Measurements from ENCODE around the gene IGSF9B. TPM values are rescaled to one million over a fixed set of nuclear protein-coding genes. Genes with fewer than 3 reads are reported as not detected.

The IGSF9B gene
- total and polyA plus RNA-seq, 2 experiments from 2014 or later = 0.04 TPM; not detected in 1

GRCh38 chr11:133984828-133985227 lies 28.1 kb upstream of the IGSF9B start:
- 47 to 48% methylated on average over 9 of the region's 9 CpGs for WGBS, 2 experiments (ENCODE audit: low coverage in 1 of 2, low lambda C conversion rate in 2 of 2, missing lambda C conversion rate in 2 of 2)
- no peak overlapping the region for H2AFZ ChIP-seq
- no peaks in the 10 kb centered on the region for H3K4me1 ChIP-seq (ENCODE audit: insufficient read depth)
- no peaks in the 10 kb centered on the region for H3K27me3 ChIP-seq (replicated peaks; ENCODE audit: insufficient read depth)
- no peak for DNase-seq
- no peak overlapping the region for H3K9ac ChIP-seq
- no peaks in the 10 kb centered on the region for H4K20me1 ChIP-seq (ENCODE audit: insufficient read depth)
- no peaks in the 10 kb centered on the region for H3F3A ChIP-seq (ENCODE audit: insufficient read depth)
- no peaks in the 10 kb centered on the region for H3K9me3 ChIP-seq (ENCODE audit: low read depth)
- no peak overlapping the region for H3K4me2 ChIP-seq (ENCODE audit: unreplicated experiment)
- H3K4me3 ChIP-seq = no peak overlapping the region
- H3K79me2 ChIP-seq (ENCODE audit: insufficient read depth) = no peaks in the 10 kb centered on the region
- H3K9me2 ChIP-seq (ENCODE audit: insufficient read depth) = no peaks in the 10 kb centered on the region
- no peaks in the 10 kb centered on the region for H3K36me3 ChIP-seq (ENCODE audit: low read depth)
- TF ChIP-seq EZH2phosphoT487 (IDR thresholded peaks at IDR 0.05; ENCODE audit: insufficient read depth, low read depth) (no peak), EZH2 (IDR thresholded peaks at IDR 0.05; ENCODE audit: insufficient read depth, poor library complexity, severe bottlenecking) (no peak)
- in situ Hi-C loops (cut with MboI) = no loop called here
- no peak overlapping the region for H3K27ac ChIP-seq

GRCh38 chr11:133983660-133984316 lies 27.0 kb upstream of the IGSF9B start:
- Histone ChIP-seq H3K9me2 (ENCODE audit: insufficient read depth) (no peaks in the 10 kb centered on the region), H3K4me2 (ENCODE audit: unreplicated experiment) (no peak overlapping the region), H2AFZ (no peak overlapping the region), H3K9me3 (ENCODE audit: low read depth) (no peaks in the 10 kb centered on the region), H3F3A (ENCODE audit: insufficient read depth) (no peaks in the 10 kb centered on the region), H3K4me1 (ENCODE audit: insufficient read depth) (no peaks in the 10 kb centered on the region), H4K20me1 (ENCODE audit: insufficient read depth) (no peaks in the 10 kb centered on the region), H3K4me3 (no peak overlapping the region), H3K27ac (no peak overlapping the region), H3K36me3 (ENCODE audit: low read depth) (no peaks in the 10 kb centered on the region), H3K79me2 (ENCODE audit: insufficient read depth) (no peaks in the 10 kb centered on the region), H3K27me3 (replicated peaks; ENCODE audit: insufficient read depth) (no peaks in the 10 kb centered on the region), H3K9ac (no peak overlapping the region)
- in situ Hi-C loops (cut with MboI) = no loop called here
- TF ChIP-seq EZH2 (IDR thresholded peaks at IDR 0.05; ENCODE audit: insufficient read depth, poor library complexity, severe bottlenecking) (no peak), EZH2phosphoT487 (IDR thresholded peaks at IDR 0.05; ENCODE audit: insufficient read depth, low read depth) (no peak)
- no peak for DNase-seq
- WGBS, 2 experiments (ENCODE audit: low coverage in 1 of 2, low lambda C conversion rate in 2 of 2, missing lambda C conversion rate in 2 of 2) = 52 to 64% methylated on average over 25 to 28 of the region's 28 CpGs

GRCh38 chr11:133982876-133983275 lies 26.1 kb upstream of the IGSF9B start:
- in situ Hi-C loops (cut with MboI) = no loop called here
- H3K4me2 ChIP-seq (ENCODE audit: unreplicated experiment) = no peak overlapping the region
- H2AFZ ChIP-seq = no peak overlapping the region
- no peak for TF ChIP-seq EZH2phosphoT487 (IDR thresholded peaks at IDR 0.05; ENCODE audit: insufficient read depth, low read depth)
- no peak for TF ChIP-seq EZH2 (IDR thresholded peaks at IDR 0.05; ENCODE audit: insufficient read depth, poor library complexity, severe bottlenecking)
- no peak overlapping the region for H3K9ac ChIP-seq
- no peaks in the 10 kb centered on the region for H3K9me2 ChIP-seq (ENCODE audit: insufficient read depth)
- WGBS, 2 experiments (ENCODE audit: low coverage in 1 of 2, low lambda C conversion rate in 2 of 2, missing lambda C conversion rate in 2 of 2) = 75 to 83% methylated on average over 12 of the region's 12 CpGs
- H3F3A ChIP-seq (ENCODE audit: insufficient read depth) = no peaks in the 10 kb centered on the region
- DNase-seq = no peak
- H3K9me3 ChIP-seq (ENCODE audit: low read depth) = no peaks in the 10 kb centered on the region
- no peaks in the 10 kb centered on the region for H3K4me1 ChIP-seq (ENCODE audit: insufficient read depth)
- no peaks in the 10 kb centered on the region for H3K79me2 ChIP-seq (ENCODE audit: insufficient read depth)
- no peaks in the 10 kb centered on the region for H3K27me3 ChIP-seq (replicated peaks; ENCODE audit: insufficient read depth)
- no peaks in the 10 kb centered on the region for H4K20me1 ChIP-seq (ENCODE audit: insufficient read depth)
- no peak overlapping the region for H3K27ac ChIP-seq
- no peaks in the 10 kb centered on the region for H3K36me3 ChIP-seq (ENCODE audit: low read depth)
- no peak overlapping the region for H3K4me3 ChIP-seq

- Histone ChIP-seq H3K4me3 (no peak overlapping the region), H3K9ac (no peak overlapping the region), H3K9me3 (ENCODE audit: low read depth) (no peaks in the 10 kb centered on the region), H3K4me2 (ENCODE audit: unreplicated experiment) (no peak overlapping the region), H4K20me1 (ENCODE audit: insufficient read depth) (no peaks in the 10 kb centered on the region), H3F3A (ENCODE audit: insufficient read depth) (no peaks in the 10 kb centered on the region), H3K27ac (no peak overlapping the region), H3K79me2 (ENCODE audit: insufficient read depth) (no peaks in the 10 kb centered on the region), H3K9me2 (ENCODE audit: insufficient read depth) (no peaks in the 10 kb centered on the region), H3K36me3 (ENCODE audit: low read depth) (no peaks in the 10 kb centered on the region), H3K27me3 (replicated peaks; ENCODE audit: insufficient read depth) (no peaks in the 10 kb centered on the region), H2AFZ (no peak overlapping the region), H3K4me1 (ENCODE audit: insufficient read depth) (no peaks in the 10 kb centered on the region)
- WGBS, 2 experiments (ENCODE audit: low coverage in 1 of 2, low lambda C conversion rate in 2 of 2, missing lambda C conversion rate in 2 of 2) = 72 to 76% methylated on average over 14 of the region's 14 CpGs
- no peak for DNase-seq
- in situ Hi-C loops (cut with MboI) = no loop called here
- TF ChIP-seq EZH2phosphoT487 (IDR thresholded peaks at IDR 0.05; ENCODE audit: insufficient read depth, low read depth) (no peak), EZH2 (IDR thresholded peaks at IDR 0.05; ENCODE audit: insufficient read depth, poor library complexity, severe bottlenecking) (no peak)
These were observed 25.4 kb upstream of the IGSF9B start for GRCh38 chr11:133982151-133982550.
